OCI-M2 (cell line): Measurements from ENCODE around the gene PRICKLE4.

Experiments
- DNase-seq: peaks from one replicate; lab custom pipeline; 2025; ENCODE audit not compliant: unreplicated experiment; lab: John Stamatoyannopoulos, UW

Gene PRICKLE4

DNA sequence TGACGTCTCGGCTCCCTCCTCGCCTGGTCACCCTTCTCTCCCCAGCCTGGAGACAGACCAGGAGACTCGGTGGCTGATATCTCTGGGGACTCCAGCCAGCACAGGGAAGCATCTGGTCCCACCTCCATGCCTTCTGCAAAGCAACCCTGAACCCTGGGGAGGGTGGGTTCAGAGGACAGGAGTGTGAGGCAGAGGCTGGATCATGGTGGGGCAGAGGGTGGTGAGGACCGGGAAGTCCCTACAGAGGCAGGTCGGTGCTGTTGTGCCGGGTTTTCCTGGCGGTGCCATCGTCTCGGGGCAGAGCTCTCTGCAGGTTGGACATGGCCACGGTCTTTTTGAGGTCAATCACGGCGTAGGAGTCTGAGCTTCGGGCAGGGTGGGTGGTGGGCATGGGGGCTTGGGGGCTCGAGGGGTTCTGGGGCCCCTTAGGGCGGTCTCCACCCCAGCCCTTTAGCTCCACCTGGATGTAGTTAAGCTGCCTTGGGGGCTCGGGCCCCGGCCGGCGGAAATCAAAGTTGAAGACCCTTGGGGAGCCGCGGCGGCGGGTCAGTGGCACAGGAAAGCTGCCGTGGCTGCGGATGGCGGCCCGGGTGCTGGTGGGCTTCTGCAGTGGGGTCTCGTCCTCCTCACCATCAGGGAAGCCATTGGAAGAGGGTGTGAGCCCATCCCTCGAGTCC, 10.1 kb upstream of the PRICKLE4 start:
- DNase-seq: no peak

DNA sequence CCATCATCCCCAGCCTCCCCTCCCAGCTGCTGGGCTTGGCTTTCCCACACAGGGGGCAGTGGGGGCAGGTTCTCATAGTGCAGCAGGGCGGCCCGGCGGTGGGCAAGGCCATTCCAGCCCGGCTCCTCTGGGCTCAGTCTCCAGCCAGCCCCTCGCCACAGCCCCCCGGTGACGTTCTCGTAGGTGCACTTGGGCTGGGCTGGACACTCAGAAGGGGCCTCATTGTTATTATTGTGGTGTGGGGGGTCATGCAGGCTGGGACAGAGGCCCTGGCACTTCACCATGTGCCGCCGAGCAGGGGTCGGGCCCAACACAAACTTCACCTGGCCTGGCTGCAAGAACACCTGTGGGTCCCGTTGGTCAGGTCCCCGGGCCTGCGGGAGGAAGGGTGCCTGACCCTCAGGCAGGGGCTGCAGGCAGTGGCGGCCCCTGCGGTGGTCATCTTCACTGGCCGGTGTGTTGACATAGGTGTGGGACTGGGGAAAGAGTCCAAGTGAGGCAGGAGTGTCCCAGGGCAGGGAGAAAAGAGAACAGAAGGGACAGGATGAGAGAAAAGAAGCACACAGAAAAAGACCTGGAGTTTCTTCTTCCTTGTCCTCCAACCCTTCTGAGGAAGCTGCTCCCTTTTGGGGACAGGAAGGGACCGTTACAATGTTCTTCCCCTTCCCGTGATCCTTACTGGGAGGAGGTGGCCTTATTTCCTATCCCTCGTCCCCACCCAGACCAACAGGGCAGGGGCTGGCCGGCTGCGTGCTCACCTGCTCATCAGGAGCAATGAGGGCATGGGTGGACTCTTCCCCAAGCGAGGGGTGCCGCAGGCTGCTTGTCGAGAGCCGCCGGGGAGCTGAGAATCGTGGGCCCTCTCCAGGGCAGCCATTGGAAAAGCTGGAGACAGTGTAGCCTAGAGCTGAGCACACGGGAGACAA, 9.3 kb upstream of the PRICKLE4 start:
- no peak for DNase-seq

DNA sequence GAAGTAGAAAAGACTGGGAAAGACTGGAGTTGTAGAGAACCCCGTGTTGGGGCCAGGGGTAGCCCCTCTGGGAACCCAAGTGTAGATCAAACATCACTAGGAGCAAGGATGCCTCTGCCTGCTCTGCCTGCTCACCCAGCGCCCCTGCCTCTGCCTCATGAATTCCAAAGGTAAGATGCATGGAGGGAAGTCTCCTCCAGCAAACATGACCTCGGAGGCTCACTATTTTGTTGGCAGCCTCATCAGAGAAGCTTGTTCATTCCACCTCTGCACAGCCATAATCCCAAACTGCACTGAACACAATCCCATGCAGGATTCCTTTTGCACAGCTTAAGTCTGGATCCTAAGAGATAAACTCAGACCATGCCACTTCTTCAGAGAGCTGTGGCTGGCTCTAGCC, 5.7 kb upstream of the PRICKLE4 start:
- DNase-seq: no peak

DNA sequence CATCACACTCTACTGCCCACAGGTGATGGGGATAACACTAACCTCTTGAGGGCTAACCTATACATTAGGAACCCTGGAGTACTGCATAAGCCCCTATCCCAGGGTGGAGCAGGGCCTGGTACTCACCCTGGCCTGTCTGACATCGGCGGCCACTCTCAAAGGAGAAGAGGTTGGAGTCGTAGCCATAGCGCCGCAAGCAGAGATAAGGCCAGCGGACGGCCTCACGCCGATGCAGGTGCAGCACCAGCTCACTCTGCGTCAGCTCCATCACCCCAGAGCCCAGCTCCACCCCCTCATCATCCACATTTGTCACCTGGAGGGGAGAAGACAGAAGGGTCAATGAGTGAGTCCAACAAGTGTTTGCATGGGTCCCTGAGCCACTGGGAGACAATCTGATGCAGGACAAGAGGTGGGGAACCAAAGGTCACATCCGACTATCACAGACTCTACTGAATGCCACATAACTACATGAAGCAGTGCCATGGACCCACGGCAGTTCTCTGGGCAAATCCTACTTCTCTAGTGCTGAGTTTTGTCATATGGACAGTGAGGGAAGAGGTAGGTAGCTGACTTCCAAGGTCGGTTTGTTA, 5.2 kb upstream of the PRICKLE4 start:
- DNase-seq: no peak

GRCh38 chr6:41777551-41778285, 2.9 kb upstream of the PRICKLE4 start:
- DNase-seq: no peak

GRCh38 chr6:41778895-41779294, 1.7 kb upstream of the PRICKLE4 start:
- no peak for DNase-seq

- no peak for DNase-seq
Observed at GRCh38 chr6:41779336-41779735, 1.2 kb upstream of the PRICKLE4 start.

DNA sequence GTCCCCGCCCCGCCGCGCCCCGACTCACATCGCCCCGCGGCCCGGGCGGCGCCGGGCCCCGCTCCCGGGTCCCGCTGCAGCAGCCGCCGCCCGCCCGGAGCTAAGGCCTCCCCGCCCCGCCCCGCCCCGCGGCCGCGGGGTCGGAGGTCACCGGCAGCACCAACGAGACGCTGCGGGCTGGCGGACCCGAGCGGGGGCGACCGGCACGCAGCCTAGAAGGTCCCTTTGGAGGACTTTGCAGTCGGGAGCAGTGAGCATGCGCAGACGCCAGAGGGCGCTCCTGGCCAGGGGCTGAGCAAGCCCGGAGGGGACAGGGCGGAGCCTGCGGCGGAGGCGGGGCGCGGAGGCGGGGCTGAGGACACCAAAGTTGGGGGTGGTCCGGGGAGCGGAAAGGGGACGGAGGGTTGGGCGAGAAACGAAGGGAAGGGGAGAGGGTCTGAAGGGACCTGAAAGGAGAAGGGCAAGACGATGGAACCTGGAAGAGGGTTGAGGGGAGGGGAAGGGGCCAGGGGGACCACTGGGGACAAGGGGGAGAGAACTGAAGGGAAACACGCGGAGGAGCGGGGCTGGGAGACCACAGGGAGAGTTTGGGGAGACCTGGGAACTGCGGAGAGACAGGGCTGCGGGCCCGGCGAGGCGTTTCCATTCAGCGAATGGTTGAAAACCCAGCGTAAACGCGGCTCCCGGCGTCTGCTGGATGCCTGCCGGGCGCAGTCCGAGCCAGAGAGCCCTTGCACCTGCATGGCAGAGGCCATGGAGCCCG, 613 bp upstream of the PRICKLE4 start, which contains the start of gene FRS3:
FRS3 (minus strand) TSS at position 113 of the 763 bp plus-strand sequence. CDS start 2,913 bp downstream, outside the sequence.
- DNase-seq: peak; percentile 85

DNA sequence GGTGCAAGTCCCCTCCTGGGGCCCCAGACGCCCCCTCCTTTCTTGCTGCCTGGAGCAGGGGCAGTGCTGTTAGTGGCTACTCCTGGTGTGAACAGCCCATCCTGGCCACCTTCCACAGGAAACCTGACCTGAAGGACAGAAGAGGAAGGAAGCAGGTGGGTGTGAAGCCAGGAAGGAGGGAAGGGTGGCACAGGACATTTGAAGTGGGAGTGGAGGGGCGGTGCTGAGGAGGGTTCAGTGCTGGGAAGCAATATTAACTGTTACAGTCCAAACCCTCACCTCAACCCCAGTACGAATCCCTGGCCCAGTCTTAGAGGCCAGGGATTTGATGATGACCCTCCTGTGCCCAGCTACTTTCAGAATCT, 766 bp downstream of the PRICKLE4 start:
- no peak for DNase-seq

DNA sequence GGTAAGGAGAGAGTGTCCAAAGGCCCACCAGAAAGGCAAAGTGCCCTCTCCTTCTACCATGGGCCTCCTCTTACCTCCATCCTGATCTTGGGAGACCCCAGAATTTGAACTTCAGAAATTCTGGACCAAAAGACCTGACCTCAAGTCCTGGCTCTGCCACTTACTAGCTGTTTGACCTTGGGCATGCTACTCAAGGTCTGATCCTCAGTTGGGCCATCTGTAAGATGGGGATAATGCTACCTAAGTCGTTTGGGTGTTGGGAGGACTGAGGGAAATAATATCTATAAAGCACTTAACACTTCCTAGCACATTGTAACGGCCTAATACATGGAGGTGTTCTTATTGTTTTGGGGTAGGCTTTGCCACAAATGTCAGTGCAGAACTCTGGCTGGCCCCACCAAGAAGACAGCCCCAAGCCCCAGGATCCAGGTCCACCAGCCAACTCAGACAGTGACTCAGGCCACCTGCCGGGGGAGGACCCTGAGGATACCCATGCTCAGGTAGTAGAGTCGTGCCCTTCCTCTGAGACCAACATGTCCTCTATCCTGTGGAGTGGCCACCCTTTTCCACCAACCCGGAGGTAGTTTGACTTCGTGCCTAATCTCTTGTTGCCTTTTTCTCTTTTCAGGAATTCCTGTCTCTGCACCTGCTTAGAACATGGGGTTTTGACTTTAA, 2.7 kb downstream of the PRICKLE4 start:
- DNase-seq: no peak

DNA sequence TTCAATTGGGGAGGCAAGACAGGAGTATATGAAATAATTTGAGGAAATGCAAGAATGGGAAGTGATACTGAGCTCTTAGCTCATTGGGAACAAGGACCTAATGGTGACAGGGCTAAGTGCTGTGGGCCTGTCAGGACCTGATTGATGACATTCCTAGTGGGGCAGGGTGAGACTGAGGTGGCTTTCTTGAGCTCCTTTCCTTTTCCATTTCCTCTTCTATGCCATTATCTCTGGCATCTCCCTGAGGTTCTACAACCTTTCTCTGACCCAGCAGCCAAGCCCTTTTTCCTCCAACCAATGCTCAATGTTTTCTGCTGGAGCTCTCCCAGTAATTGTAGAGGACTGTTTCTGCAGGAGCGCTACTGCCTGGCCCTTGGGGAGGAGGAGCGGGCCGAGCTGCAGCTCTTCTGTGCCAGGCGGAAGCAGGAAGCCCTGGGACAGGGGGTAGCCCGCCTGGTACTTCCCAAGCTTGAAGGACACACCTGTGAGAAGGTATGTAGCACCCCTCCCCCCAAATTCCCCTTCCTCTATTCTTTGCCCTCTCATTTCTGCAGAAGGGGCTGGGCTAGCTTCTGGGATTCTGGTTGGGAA, 4.1 kb downstream of the PRICKLE4 start:
- DNase-seq: no peak

GRCh38 chr6:41785254-41785653, 4.7 kb downstream of the PRICKLE4 start:
- no peak for DNase-seq

- no peak for DNase-seq
Observed at GRCh38 chr6:41785689-41786450, 5.3 kb downstream of the PRICKLE4 start.

DNA sequence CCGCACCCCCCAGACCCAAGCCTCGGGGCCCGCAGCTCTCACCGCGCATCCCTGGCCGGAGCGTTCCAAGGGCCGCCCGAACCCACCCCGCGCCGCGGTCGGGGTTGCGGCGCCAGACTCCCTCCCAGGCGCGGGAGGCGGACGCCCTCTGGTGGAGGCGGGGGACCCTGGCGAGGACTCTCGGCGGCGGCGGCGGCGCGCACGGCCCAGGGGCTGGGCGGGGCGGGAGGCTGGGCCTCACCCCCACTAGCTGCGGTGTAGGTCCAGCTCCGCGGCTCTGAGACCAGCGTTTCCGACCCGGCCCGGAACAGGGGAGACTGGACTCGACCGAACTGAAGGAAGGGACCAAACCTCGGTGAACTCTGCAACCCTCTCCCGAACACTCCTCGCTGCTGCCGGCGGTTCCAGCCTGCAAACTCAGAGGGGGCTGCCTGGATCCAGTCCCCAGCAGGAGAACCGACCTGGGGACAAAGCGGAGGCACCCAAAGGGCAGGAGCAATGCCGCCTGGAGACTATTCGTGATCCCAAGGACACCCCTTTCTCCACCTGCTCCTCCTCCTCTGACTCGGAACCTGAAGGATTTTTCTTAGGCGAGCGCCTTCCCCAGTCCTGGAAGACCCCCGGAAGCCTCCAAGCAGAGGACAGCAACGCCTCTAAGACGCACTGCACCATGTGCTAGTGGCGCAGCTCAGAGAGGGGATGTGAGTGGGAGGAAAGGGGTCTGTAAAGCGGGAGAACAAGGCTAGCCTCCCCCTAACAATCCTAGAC, 6.1 kb downstream of the PRICKLE4 start:
- DNase-seq: no peak

DNA sequence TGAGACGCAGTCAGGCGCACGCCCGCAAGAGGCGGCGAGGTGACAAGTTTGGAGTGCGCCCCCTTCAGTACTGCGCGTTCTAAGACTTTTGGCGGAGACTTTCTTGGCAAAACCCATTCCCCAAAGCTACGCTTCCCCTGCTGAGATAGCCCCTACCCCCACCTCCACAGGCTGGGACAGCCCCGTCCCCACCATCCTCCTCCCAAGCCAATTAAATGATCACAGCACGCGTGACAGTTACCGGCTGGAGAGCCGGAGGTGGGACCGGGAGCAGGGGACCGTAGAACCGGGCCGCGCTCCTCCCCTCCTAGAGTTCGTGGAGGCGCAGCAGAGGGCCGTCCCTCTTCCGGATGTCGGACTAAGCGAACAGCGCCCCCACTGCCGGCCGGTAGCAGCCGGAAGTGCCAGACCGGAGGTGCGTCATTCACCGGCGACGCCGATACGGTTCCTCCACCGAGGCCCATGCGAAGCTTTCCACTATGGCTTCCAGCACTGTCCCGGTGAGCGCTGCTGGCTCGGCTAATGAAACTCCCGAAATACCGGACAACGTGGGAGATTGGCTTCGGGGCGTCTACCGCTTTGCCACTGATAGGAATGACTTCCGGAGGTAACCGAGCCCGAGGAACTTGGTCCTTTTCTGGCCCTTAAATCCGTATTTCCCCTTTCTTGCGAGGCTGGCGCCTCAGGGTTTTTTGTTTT, 6.8 kb downstream of the PRICKLE4 start, which contains the start of gene TOMM6:
TOMM6 (plus strand) TSS at position 476 of the 699 bp plus-strand sequence; CDS start at position 480, 4 bp downstream.
- peak; percentile 92 for DNase-seq

- no peak for DNase-seq
Observed at GRCh38 chr6:41789390-41789724, 8.8 kb downstream of the PRICKLE4 start.

DNA sequence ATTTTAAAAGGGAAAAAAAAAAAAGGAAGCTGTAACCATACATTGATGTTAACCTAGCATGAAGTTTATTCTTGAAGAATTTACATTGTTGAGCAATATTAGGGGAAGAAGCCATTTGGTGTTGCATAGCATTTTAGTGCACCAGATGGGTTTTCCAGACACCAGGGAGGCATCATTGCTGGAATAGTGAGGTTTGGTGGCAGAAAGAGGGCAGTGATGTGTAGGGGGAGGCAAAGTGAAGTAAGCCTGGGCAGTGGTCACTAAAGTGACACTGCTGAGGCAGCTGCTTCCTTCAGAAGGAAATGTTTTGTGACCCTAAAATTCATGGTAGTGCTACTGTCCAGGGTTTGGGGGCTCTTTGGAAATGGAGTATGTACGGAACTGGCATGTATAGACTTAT, 9.5 kb downstream of the PRICKLE4 start:
- DNase-seq: no peak
